Gastroesophageal sphincter (tissue), 4 donors: Measurements from ENCODE around the gene PCDH17. TPM values are rescaled to one million over a fixed set of nuclear protein-coding genes. Genes with fewer than 3 reads are reported as not detected.

Experiments used
- ATAC-seq: fragments of 150-250 bp; one replicate; pipeline ENCODE4 v1.9.1; 2016; ENCODE audit warnings: mild to moderate bottlenecking, moderate library complexity
- H3K27ac ChIP-seq, 4 donors: fragments of 200-600 bp; sonication (generic) in 3 of 4; 1 replicate in 3 of 4; 2 replicates in 1 of 4; pipeline ENCODE4 v1.5.1; 2016 to 2019
- H3K27me3 ChIP-seq: fragments of 200-600 bp; sonication (generic); one replicate; pipeline ENCODE4 v1.5.1; 2019
- H3K36me3 ChIP-seq, 2 donors: fragments of 200-600 bp; sonication (generic); one replicate each; pipeline ENCODE4 v1.5.1; 2019; ENCODE audit warnings: control low read depth in 1 of 2
- H3K4me1 ChIP-seq, 3 donors: fragments of 200-600 bp; sonication (generic); 1 replicate in 2 of 3; 2 replicates in 1 of 3; pipeline ENCODE4 v1.5.1; 2016 to 2019; ENCODE audit warnings: control low read depth in 2 of 3
- H3K4me3 ChIP-seq, 2 donors: fragments of 200-600 bp; sonication (generic); one replicate each; pipeline ENCODE4 v1.5.1; 2019; ENCODE audit warnings: mild to moderate bottlenecking in 1 of 2, moderate library complexity in 1 of 2
- H3K9me3 ChIP-seq, 3 donors: fragments of 200-600 bp; sonication (generic); one replicate each; pipeline ENCODE4 v1.5.1; 2017 to 2019; ENCODE audit warnings: control low read depth in 2 of 3
- EP300 ChIP-seq: sonication (generic); formaldehyde crosslinking; IDR thresholded peaks from one replicate; pipeline ENCODE4 v1.6.1; 2017; ENCODE audit warnings: antibody characterized with exemption, mild to moderate bottlenecking
- POLR2A ChIP-seq, 2 donors: fragments of 450-650 bp; IDR thresholded peaks; one replicate each; pipeline ENCODE4 v1.6.1; 2017; ENCODE audit warnings: antibody characterized with exemption in 2 of 2, mild to moderate bottlenecking in 2 of 2, moderate library complexity in 1 of 2
- POLR2AphosphoS5 ChIP-seq: sonication (generic); formaldehyde crosslinking; IDR thresholded peaks from one replicate; pipeline ENCODE4 v1.6.1; 2017; ENCODE audit warnings: antibody characterized with exemption
- WGBS, 2 donors: methylation state at CpG; one replicate each; pipeline ENCODE4 v1.1.5; 2018; ENCODE audit warnings: low coverage in 1 of 2; 5-methylcytosine and 5-hydroxymethylcytosine counted together
- total RNA-seq, 4 donors: library from RNA; depleted of rRNA; stranded (reverse); fragments of >200 nt; gene quantifications; one replicate each; pipeline ENCODE4 v1.1.0, GENCODE V29; 2016
- TF ChIP-seq, protein P1 (sequence below), 4 experiments: fragments of 200-600 bp in 2 of 4; fragments of 450-650 bp in 2 of 4; sonication (generic) in 1 of 4; IDR thresholded peaks; one replicate each; pipeline ENCODE4 v1.5.1; 2017 to 2019; ENCODE audit warnings: antibody characterized with exemption in 4 of 4, mild to moderate bottlenecking in 2 of 4, moderate library complexity in 2 of 4

Gene PCDH17
- total RNA-seq, 4 donors from 2014 or later: 3.9 to 7.8 (median 4.8) TPM

- TF ChIP-seq, protein P1, sequence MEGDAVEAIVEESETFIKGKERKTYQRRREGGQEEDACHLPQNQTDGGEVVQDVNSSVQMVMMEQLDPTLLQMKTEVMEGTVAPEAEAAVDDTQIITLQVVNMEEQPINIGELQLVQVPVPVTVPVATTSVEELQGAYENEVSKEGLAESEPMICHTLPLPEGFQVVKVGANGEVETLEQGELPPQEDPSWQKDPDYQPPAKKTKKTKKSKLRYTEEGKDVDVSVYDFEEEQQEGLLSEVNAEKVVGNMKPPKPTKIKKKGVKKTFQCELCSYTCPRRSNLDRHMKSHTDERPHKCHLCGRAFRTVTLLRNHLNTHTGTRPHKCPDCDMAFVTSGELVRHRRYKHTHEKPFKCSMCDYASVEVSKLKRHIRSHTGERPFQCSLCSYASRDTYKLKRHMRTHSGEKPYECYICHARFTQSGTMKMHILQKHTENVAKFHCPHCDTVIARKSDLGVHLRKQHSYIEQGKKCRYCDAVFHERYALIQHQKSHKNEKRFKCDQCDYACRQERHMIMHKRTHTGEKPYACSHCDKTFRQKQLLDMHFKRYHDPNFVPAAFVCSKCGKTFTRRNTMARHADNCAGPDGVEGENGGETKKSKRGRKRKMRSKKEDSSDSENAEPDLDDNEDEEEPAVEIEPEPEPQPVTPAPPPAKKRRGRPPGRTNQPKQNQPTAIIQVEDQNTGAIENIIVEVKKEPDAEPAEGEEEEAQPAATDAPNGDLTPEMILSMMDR (IDR thresholded peaks at IDR 0.05): peak; percentile 37 to 71 (median 40)
- no peak for TF ChIP-seq POLR2AphosphoS5
- Histone ChIP-seq H3K27ac (no peak overlapping the region), H3K4me1 (peaks cover 0 to 35% (median 0%) of the 10 kb centered on the region in 3 donors), H3K27me3 (peaks cover 78% of the 10 kb centered on the region), H3K36me3 (no peaks in the 10 kb centered on the region), H3K9me3 (no peaks in the 10 kb centered on the region), H3K4me3 (no peak overlapping the region)
- 0 to 5% methylated on average over 2 to 3 of the region's 3 CpGs for WGBS, 2 donors
- ATAC-seq: no peak
These were observed 3.9 kb upstream of the PCDH17 start for GRCh38 chr13:57627663-57628062.

GRCh38 chr13:57629391-57629804 is 2.1 kb upstream of the PCDH17 start:
- peak; percentile 10 for ATAC-seq
- 2% methylated on average over 13 of the region's 29 CpGs; no CpG with 5 or more reads in 1 of the 2 donors for WGBS, 2 donors
- Histone ChIP-seq H3K9me3 (peaks cover 0 to 9% (median 0%) of the 10 kb centered on the region in 3 donors), H3K36me3 (no peaks in the 10 kb centered on the region), H3K4me3 (peak overlapping the region; percentile 41 to 53), H3K27me3 (peaks cover 92% of the 10 kb centered on the region), H3K27ac (peak overlapping the region in 3 of 4 donors; percentile 23 to 28 (median 25)), H3K4me1 (peaks cover 0 to 44% (median 0%) of the 10 kb centered on the region in 3 donors)
- TF ChIP-seq, protein P1 (IDR thresholded peaks at IDR 0.05): no peak
- no peak for TF ChIP-seq POLR2AphosphoS5
- TF ChIP-seq POLR2A (IDR thresholded peaks at IDR 0.05): no peak
- no peak for TF ChIP-seq EP300

DNA sequence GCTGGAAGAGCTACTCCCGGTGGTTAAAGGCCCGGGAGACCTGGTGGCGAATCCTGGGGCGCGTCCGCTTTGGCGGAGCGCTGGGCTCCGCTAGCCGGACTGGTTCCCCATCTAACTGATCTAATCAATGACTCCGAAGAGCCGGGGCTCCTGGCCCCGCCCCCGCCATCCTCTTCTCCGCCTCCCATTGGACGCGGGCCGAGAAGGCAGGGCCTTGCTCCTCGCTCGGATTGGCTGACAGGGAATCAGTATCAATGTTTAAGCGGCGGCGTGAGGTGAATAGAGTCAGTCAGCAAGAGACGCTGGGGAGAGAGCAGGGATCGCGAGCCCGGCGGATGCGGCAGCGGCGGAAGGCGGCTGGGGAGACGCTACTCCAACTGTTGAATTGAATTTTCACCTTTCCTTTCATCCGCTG is 1.7 kb upstream of the PCDH17 start:
- Histone ChIP-seq H3K27me3 (peaks cover 92% of the 10 kb centered on the region), H3K36me3 (no peaks in the 10 kb centered on the region), H3K4me3 (peak overlapping the region; percentile 41 to 53), H3K4me1 (peaks cover 0 to 44% (median 0%) of the 10 kb centered on the region in 3 donors), H3K27ac (peak overlapping the region in 2 of 4 donors; percentile 25 to 78), H3K9me3 (peaks cover 0 to 9% (median 0%) of the 10 kb centered on the region in 3 donors)
- peak; percentile 72 to 74 for TF ChIP-seq POLR2A (IDR thresholded peaks at IDR 0.05)
- TF ChIP-seq, protein P1 (IDR thresholded peaks at IDR 0.05): no peak
- peak; percentile 96 for TF ChIP-seq POLR2AphosphoS5
- 1% methylated on average over 17 of the region's 34 CpGs; no CpG with 5 or more reads in 1 of the 2 donors for WGBS, 2 donors
- peak; percentile 79 for ATAC-seq

GRCh38 chr13:57630661-57631595 is 616 bp upstream of the PCDH17 start:
- peak overlapping the region; percentile 41 to 53 for H3K4me3 ChIP-seq
- H3K9me3 ChIP-seq: peaks cover 0 to 9% (median 0%) of the 10 kb centered on the region in 3 donors
- peaks cover 0 to 44% (median 0%) of the 10 kb centered on the region in 3 donors for H3K4me1 ChIP-seq
- TF ChIP-seq, protein P1 (IDR thresholded peaks at IDR 0.05): no peak
- no peak for TF ChIP-seq EP300
- no peak for TF ChIP-seq POLR2AphosphoS5
- no peak for TF ChIP-seq POLR2A (IDR thresholded peaks at IDR 0.05)
- H3K27me3 ChIP-seq: peaks cover 94% of the 10 kb centered on the region
- peak overlapping the region in 3 of 4 donors; percentile 67 to 80 (median 78) for H3K27ac ChIP-seq
- WGBS, 2 donors: 3 to 8% methylated on average over 10 to 18 of the region's 32 CpGs
- ATAC-seq: no peak
- no peaks in the 10 kb centered on the region for H3K36me3 ChIP-seq
